Heart left ventricle (tissue), 16 donors: ENCODE measurements around the gene ZNF83. TPM values are rescaled to one million over a fixed set of nuclear protein-coding genes. Genes with fewer than 3 reads are reported as not detected.
"Not testable (repeated sequence)": the region's sequence is repeated elsewhere in the genome, so short reads cannot be mapped to it uniquely, and the experiment has no call there.

Experiments
- ATAC-seq, 4 donors: fragments of 200-7000 bp; cut with Tn5 transposase; one replicate each; pipeline ENCODE4 v1.9.1; 2020 to 2022; ENCODE audit warnings: moderate library complexity in 4 of 4, mild to moderate bottlenecking in 3 of 4, moderate number of reproducible peaks in 1 of 4
- DNase-seq, 5 donors: peaks; one replicate each; pipeline ENCODE4 v3.0.0-alpha.2; 2020
- H3K27ac ChIP-seq, 12 donors: fragments of 200-600 bp; sonication (generic) in 4 of 12; one replicate each; pipeline versions ENCODE4 v1.5.0 to v1.8.0; 2016 to 2022; ENCODE audit warnings: mild to moderate bottlenecking in 2 of 12
- H3K27me3 ChIP-seq, 9 donors: fragments of 200-600 bp; sonication (generic) in 2 of 9; one replicate each; pipeline versions ENCODE4 v1.5.1 to v1.8.0; 2016 to 2022; ENCODE audit warnings: mild to moderate bottlenecking in 3 of 9
- H3K36me3 ChIP-seq, 9 donors: fragments of 200-600 bp; sonication (generic) in 2 of 9; one replicate each; pipeline versions ENCODE4 v1.5.0 to v1.8.0; 2018 to 2022; ENCODE audit warnings: mild to moderate bottlenecking in 2 of 9
- H3K4me1 ChIP-seq, 12 donors: fragments of 200-600 bp; sonication (generic) in 4 of 12; one replicate each; pipeline versions ENCODE4 v1.5.0 to v1.8.0; 2016 to 2022; ENCODE audit warnings: mild to moderate bottlenecking in 3 of 12
- H3K4me3 ChIP-seq, 12 donors: fragments of 200-600 bp; sonication (generic) in 4 of 12; one replicate each; pipeline versions ENCODE4 v1.5.0 to v1.8.0; 2017 to 2022; ENCODE audit warnings: mild to moderate bottlenecking in 9 of 12, moderate library complexity in 4 of 12
- H3K9me3 ChIP-seq, 12 donors: fragments of 200-600 bp; sonication (generic) in 4 of 12; one replicate each; pipeline versions ENCODE4 v1.5.0 to v1.8.0; 2016 to 2022; ENCODE audit warnings: mild to moderate bottlenecking in 1 of 12
- POLR2A ChIP-seq, 2 donors: fragments of 450-650 bp; IDR thresholded peaks; one replicate each; pipeline ENCODE4 v1.6.1; 2017; ENCODE audit warnings: antibody characterized with exemption in 2 of 2, mild to moderate bottlenecking in 2 of 2, moderate library complexity in 2 of 2
- WGBS, 4 donors: extraction: QIAGEN DNeasy Blood & Tissue Kit in 2 of 4; methylation state at CpG; one replicate each; pipeline versions ENCODE4 v1.1.5 to v1.1.7; 2013 to 2018; 5-methylcytosine and 5-hydroxymethylcytosine counted together
- intact Hi-C, 10 donors: fragments of 100-400 bp; cut with DNase I; formaldehyde crosslinking; loops; one replicate each; pipeline versions ENCODE4 v1.11.1 to v1.14.2; 2022
- long read RNA-seq, 3 donors: library from polyadenylated mRNA; unstranded; transcript quantifications; one replicate each; pipeline ENCODE4 v2.0.0, GENCODE V29; 2020 to 2021
- polyA plus RNA-seq, 2 donors: library from polyadenylated mRNA; stranded (reverse); fragments of 200-250 nt; gene quantifications; one replicate each; pipeline ENCODE4 v1.2.3, GENCODE V29; 2013
- total RNA-seq, 9 donors: library from RNA; depleted of rRNA in 2 of 9; stranded (reverse); fragments of >200 nt in 2 of 9; fragmentation: NEBNext Ultra II Directional in 3 of 9; extraction: Animal tissue kit (Norgen Biotek cat#: 25700) in 3 of 9; gene quantifications; one replicate each; pipeline versions ENCODE4 v1.1.0 to v1.2.4, GENCODE V29; 2016 to 2023
- TF ChIP-seq, protein P1 (sequence below), 12 donors: fragments of 200-600 bp; sonication (generic) in 4 of 12; IDR thresholded peaks; one replicate each; pipeline versions ENCODE4 v1.5.0 to v1.8.0; 2018 to 2022; ENCODE audit warnings: antibody characterized with exemption in 12 of 12, mild to moderate bottlenecking in 5 of 12
- donor health status: ischemic (EF 13 %, LVEDD 7.1; RV severe dilation, severe dysfunction).
- donor health status: healthy with polysubstance abuse.
- donor health status: DM: no; HTN: yes; CAD: no.
- donor health status: DM: no; HTN: no; CAD: no.
- donor health status: ischemic (EF 25% LVEDD 6.9; RV normal size, moderate dysfunction).
- donor health status: ischemic (EF 25% LVEDD 5.7; RV mildly dilated, moderate dysfunction).
- donor health status: healthy.
- donor health status: DM: yes; HTN: yes; CAD: no.
- donor health status: ischemic (EF 35%, LVEDD 5.7; RV mildly dilated, moderate dysfunction).
- donor health status: nonischemic (EF 11% LVEDD 7.7; RV severe dilation, severe dysfunction).
- donor health status: DM: yes; HTN: yes; CAD: no.
- donor health status: PGD.
- donor health status: ischemic (EF 29% LVEDD 5.4; RV normal size, mild dysfunction).
- donor health status: nonischemic (EF 23%, LVEDD 6.1; RV moderate dilation, normal function).

Gene ZNF83
- total RNA-seq: 10 to 100 TPM in 8 of 9 donors, 1 to 10 TPM in 1; 9.5 to 23.4 (median 18.4) TPM
- 10 to 100 TPM; 13.2 to 25.7 TPM for polyA plus RNA-seq
- long read RNA-seq, donor 1, partial matches to known transcripts: 0 of 16 reads
- long read RNA-seq, donor 1, other reads (novel, unspliced or antisense): 8 of 16 reads
- long read RNA-seq, donor 2, partial matches to known transcripts: 1 of 10 reads
- long read RNA-seq, donor 2, other reads (novel, unspliced or antisense): 7 of 10 reads
- long read RNA-seq, donor 3, transcript ZNF83-202 (4 exons, 2,726 nt): major isoform, 7 of 18 reads
- long read RNA-seq, donor 3, partial matches to known transcripts: 0 of 18 reads
- long read RNA-seq, donor 3, other reads (novel, unspliced or antisense): 6 of 18 reads

DNA sequence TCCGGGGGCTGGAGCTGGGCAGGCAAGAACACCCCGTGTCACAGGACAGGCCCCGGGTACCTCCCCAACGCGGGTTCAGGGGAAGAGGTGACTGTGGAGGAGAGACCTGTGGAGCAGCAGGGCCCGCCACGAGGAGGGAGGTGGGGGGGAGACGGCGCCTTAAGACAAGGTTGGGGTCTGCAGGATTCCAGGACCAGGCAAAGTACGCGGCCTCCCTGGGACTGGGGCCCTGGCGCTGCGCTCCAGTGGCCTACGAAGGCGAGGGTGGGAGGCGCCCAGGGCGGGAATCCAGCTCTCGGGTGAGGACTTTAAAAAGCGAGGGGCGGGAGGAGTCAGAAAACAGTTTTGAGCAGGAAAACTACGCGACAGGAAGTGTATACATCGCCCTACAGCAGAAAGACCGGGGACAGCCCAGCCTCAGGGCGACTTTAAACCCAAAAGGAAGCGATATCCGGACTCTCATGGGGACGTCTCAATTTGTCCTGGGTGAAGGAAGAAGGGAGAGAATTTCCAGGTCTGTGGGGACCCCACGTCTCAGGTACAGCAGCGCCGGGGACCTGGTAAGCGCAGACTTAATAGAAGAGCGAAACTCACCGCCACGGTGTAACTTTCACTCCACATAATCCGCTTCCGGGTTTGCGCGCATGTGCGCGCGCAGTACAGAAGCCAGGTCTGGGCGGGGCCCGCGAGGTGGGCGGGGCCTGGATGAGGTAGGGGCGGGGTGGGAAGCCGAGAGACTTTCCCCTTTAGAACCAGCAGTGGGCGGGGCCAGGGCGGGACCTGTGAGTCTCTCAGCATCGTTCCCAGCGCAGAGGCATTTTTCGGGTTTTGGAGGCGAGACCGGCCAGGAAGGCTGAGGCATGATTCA, at the start of gene ZNF83:
Gene ZNF83 (minus strand): TSS at position 638 of the 868 bp plus-strand sequence.
- Histone ChIP-seq H3K36me3 (peaks cover 0 to 17% (median 7%) of the 10 kb centered on the region in 9 donors), H3K9me3 (no peaks in the 10 kb centered on the region), H3K27ac (peak within 1 kb of the TSS; percentile 55 to 92 (median 86)), H3K4me1 (peaks cover 0 to 22% (median 11%) of the 10 kb centered on the region in 12 donors), H3K4me3 (peak within 1 kb of the TSS; percentile 50 to 97 (median 74)), H3K27me3 (no peaks in the 10 kb centered on the region)
- 0 to 1% (median 0%) methylated on average over 35 to 55 of the region's 55 CpGs for WGBS, 4 donors
- TF ChIP-seq, protein P1, sequence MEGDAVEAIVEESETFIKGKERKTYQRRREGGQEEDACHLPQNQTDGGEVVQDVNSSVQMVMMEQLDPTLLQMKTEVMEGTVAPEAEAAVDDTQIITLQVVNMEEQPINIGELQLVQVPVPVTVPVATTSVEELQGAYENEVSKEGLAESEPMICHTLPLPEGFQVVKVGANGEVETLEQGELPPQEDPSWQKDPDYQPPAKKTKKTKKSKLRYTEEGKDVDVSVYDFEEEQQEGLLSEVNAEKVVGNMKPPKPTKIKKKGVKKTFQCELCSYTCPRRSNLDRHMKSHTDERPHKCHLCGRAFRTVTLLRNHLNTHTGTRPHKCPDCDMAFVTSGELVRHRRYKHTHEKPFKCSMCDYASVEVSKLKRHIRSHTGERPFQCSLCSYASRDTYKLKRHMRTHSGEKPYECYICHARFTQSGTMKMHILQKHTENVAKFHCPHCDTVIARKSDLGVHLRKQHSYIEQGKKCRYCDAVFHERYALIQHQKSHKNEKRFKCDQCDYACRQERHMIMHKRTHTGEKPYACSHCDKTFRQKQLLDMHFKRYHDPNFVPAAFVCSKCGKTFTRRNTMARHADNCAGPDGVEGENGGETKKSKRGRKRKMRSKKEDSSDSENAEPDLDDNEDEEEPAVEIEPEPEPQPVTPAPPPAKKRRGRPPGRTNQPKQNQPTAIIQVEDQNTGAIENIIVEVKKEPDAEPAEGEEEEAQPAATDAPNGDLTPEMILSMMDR (IDR thresholded peaks at IDR 0.05): no peak
- peak in 1 of 2 donors; percentile 60 for TF ChIP-seq POLR2A (IDR thresholded peaks at IDR 0.05)
- ATAC-seq (peak; percentile 99), DNase-seq (peak; percentile 96 to 99 (median 97))
- intact Hi-C loops: loop anchor here in 5 of 10 donors (1.0 to 5.0 kb wide), 5 partner anchors 36 to 99 kb away; partner anchors contain the start of gene ZNF611 (in 2 of the 5)

DNA sequence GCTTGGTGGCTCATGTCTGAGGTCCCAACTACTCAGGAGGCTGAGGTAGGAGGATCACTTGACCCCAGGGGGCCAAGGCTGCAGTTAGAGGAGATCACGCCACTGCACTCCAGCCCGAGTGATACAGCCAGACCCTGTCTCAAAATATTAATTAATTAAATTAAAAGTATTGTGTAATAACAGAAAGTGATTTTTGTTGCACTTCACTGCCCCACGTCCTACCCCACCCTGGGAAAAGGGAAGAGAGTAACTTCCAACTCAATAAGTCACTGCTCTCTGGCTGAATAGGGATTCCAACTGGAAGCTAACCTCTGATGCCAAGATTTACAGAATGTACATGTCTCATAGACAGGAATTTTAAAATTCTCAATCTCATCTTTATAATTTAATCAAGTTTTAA, 49.5 kb upstream of the ZNF83 start:
- TF ChIP-seq POLR2A (IDR thresholded peaks at IDR 0.05): no peak
- TF ChIP-seq, protein P1 (IDR thresholded peaks at IDR 0.05): no peak
- no peak for ATAC-seq
- no peaks in the 10 kb centered on the region for H3K27me3 ChIP-seq
- intact Hi-C loops: loop anchor here in 4 of 10 donors (2.0 to 10.0 kb wide), 4 partner anchors 49 to 680 kb away; partner anchors contain the start of genes ZNF525 (in 2 of the 4) and ZNF83 (in 1 of the 4)
- WGBS, 4 donors: 86 to 93% (median 91%) methylated on average over 3 of the region's 3 CpGs
- H3K4me3 ChIP-seq: no peak overlapping the region
- peaks cover 0 to 4% (median 0%) of the 10 kb centered on the region in 9 donors for H3K36me3 ChIP-seq
- H3K4me1 ChIP-seq: peaks cover 0 to 31% (median 12%) of the 10 kb centered on the region in 12 donors
- H3K27ac ChIP-seq: peak overlapping the region in 1 of 12 donors; percentile 92
- DNase-seq: no peak
- H3K9me3 ChIP-seq: no peaks in the 10 kb centered on the region

DNA sequence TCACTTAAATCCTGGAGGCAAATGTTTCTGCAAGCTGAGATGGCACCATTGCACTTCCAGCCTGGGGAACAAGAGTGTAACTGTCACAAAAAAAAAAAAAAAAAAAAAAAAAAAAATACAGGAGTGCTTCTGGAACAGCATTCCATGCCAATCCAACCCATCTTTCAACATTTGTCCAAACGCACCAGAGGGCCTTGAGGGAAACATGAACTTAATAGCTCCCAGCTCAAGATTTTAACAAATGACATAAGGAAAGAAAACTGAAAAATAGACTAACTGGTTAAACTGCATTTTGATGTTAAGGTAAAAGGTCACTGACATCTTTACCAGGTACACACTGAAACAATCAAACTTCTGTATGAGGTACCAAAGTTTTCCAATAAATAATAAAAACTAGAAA, 47.7 kb upstream of the ZNF83 start:
- no peak for ATAC-seq
- peaks cover 0 to 22% (median 5%) of the 10 kb centered on the region in 12 donors for H3K4me1 ChIP-seq
- peaks cover 0 to 4% (median 0%) of the 10 kb centered on the region in 9 donors for H3K36me3 ChIP-seq
- no peaks in the 10 kb centered on the region for H3K9me3 ChIP-seq
- H3K4me3 ChIP-seq: no peak overlapping the region
- 56 to 85% (median 80%) methylated on average over 1 of the region's 1 CpG for WGBS, 4 donors
- H3K27me3 ChIP-seq: no peaks in the 10 kb centered on the region
- no peak for DNase-seq
- H3K27ac ChIP-seq: no peak overlapping the region
- intact Hi-C loops: loop anchor here in 4 of 10 donors (5.0 to 10.0 kb wide), 3 partner anchors 59 to 681 kb away; partner anchors contain the start of gene ZNF525 (in 2 of the 4)
- TF ChIP-seq, protein P1 (IDR thresholded peaks at IDR 0.05): no peak
- no peak for TF ChIP-seq POLR2A (IDR thresholded peaks at IDR 0.05)

DNA sequence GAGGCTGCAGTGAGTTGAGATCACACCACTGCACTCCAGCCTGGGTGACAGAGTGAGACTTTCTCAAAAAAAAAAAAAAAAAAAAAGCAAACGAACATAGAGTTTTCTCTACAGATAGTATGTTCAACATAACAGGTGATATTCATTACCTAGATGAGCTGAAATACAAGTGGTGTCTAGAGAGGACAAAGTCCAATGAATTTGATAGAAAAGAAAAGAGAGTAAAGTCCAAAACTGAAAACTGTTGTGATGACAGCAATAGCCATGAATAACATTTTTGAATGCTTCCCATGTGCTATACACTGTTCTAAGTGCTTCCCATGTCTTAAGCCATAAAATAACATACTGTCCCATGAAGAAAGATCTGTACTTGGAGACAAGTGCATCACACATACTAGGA, 43.1 kb upstream of the ZNF83 start:
- not testable (repeated sequence) for H3K36me3 ChIP-seq, H3K4me1 ChIP-seq, H3K27me3 ChIP-seq, H3K9me3 ChIP-seq, H3K27ac ChIP-seq, H3K4me3 ChIP-seq, ATAC-seq, DNase-seq
- intact Hi-C loops: loop anchor here in 1 of 10 donors (10.0 kb wide), 1 partner anchor 64 kb away; no protein-coding TSS in a partner anchor
- 79 to 95% (median 83%) methylated on average over 1 of the region's 1 CpG for WGBS, 4 donors
